Breast epithelium (tissue), 4 donors: ENCODE results near the gene GOSR1. TPM values are rescaled to one million over a fixed set of nuclear protein-coding genes. Genes with fewer than 3 reads are reported as not detected.

Experiments
- DNase-seq, 2 donors: peaks; one replicate each; pipeline ENCODE4 v3.0.0-alpha.2; 2019; ENCODE audit warnings: low spot score in 2 of 2
- H3K27ac ChIP-seq, 2 donors: fragments of 200-600 bp; sonication (generic) in 1 of 2; one replicate each; pipeline ENCODE4 v1.5.1; 2016 to 2019; ENCODE audit warnings: mild to moderate bottlenecking in 1 of 2
- H3K27me3 ChIP-seq, 2 donors: fragments of 200-600 bp; sonication (generic) in 1 of 2; one replicate each; pipeline versions ENCODE4 v1.5.1 to v1.6.0; 2017 to 2019; ENCODE audit warnings: control low read depth in 1 of 2, mild to moderate bottlenecking in 1 of 2
- H3K36me3 ChIP-seq: fragments of 200-600 bp; one replicate; pipeline ENCODE4 v1.5.1; 2019
- H3K4me1 ChIP-seq, 2 donors: fragments of 200-600 bp; sonication (generic); one replicate each; pipeline ENCODE4 v1.5.1; 2016 to 2019; ENCODE audit warnings: control low read depth in 1 of 2
- H3K4me3 ChIP-seq, 3 donors: fragments of 200-600 bp; sonication (generic); 1 replicate in 2 of 3; 2 replicates in 1 of 3; pipeline ENCODE4 v1.5.1; 2016 to 2019; ENCODE audit warnings: mild to moderate bottlenecking in 3 of 3, moderate library complexity in 2 of 3
- H3K9me3 ChIP-seq, 2 donors: fragments of 200-600 bp; sonication (generic) in 1 of 2; one replicate each; pipeline ENCODE4 v1.5.1; 2016 to 2019; ENCODE audit warnings: control low read depth in 1 of 2
- CTCF ChIP-seq, 3 donors: fragments of 450-650 bp; IDR thresholded peaks; one replicate each; pipeline ENCODE4 v1.5.1; 2016 to 2017; ENCODE audit warnings: antibody characterized with exemption in 3 of 3, mild to moderate bottlenecking in 3 of 3, moderate library complexity in 3 of 3
- POLR2A ChIP-seq: fragments of 450-650 bp; IDR thresholded peaks from one replicate; pipeline ENCODE4 v1.6.1; 2016; ENCODE audit warnings: antibody characterized with exemption, mild to moderate bottlenecking, moderate library complexity
- POLR2AphosphoS5 ChIP-seq, 3 donors: sonication (generic); formaldehyde crosslinking; IDR thresholded peaks; one replicate each; pipeline ENCODE4 v1.6.1; 2017; ENCODE audit warnings: antibody characterized with exemption in 3 of 3
- intact Hi-C: fragments of 100-400 bp; cut with DNase I; formaldehyde crosslinking; loops from one replicate; pipeline ENCODE4 v1.15.1; 2023; ENCODE audit warnings: low total_unique reads
- total RNA-seq, 3 donors: library from RNA; depleted of rRNA; stranded (reverse); fragments of >200 nt; gene quantifications; one replicate each; pipeline ENCODE4 v1.1.0, GENCODE V29; 2016

GOSR1 gene
- total RNA-seq, 3 donors from 2014 or later: 32.1 to 70.8 (median 45.8) TPM

- H3K27ac ChIP-seq: no peak overlapping the region
- H3K27me3 ChIP-seq: no peaks in the 10 kb centered on the region
- no peaks in the 10 kb centered on the region for H3K9me3 ChIP-seq
- no peak overlapping the region for H3K4me3 ChIP-seq
- no peak for TF ChIP-seq POLR2A
- no peak for TF ChIP-seq CTCF (IDR thresholded peaks at IDR 0.05)
- TF ChIP-seq POLR2AphosphoS5 (IDR thresholded peaks at IDR 0.05): no peak
- intact Hi-C loops: no loop called here
- H3K4me1 ChIP-seq: peaks cover 0 to 1% of the 10 kb centered on the region in 2 donors
- no peak for DNase-seq
- peaks cover 4% of the 10 kb centered on the region for H3K36me3 ChIP-seq
Measured at GRCh38 chr17:30514895-30515596, 37.8 kb downstream of the GOSR1 start.

- peaks cover 9% of the 10 kb centered on the region for H3K36me3 ChIP-seq
- H3K4me3 ChIP-seq: no peak overlapping the region
- no peak for DNase-seq
- TF ChIP-seq POLR2A (no peak), POLR2AphosphoS5 (IDR thresholded peaks at IDR 0.05) (no peak), CTCF (IDR thresholded peaks at IDR 0.05) (no peak)
- peaks cover 0 to 5% of the 10 kb centered on the region in 2 donors for H3K4me1 ChIP-seq
- intact Hi-C loops: loop anchor here (2.0 kb wide), 1 partner anchor 35 kb away; no protein-coding TSS in a partner anchor
- H3K27me3 ChIP-seq: no peaks in the 10 kb centered on the region
- no peak overlapping the region for H3K27ac ChIP-seq
- H3K9me3 ChIP-seq: no peaks in the 10 kb centered on the region
Measured at GRCh38 chr17:30517786-30518185, 40.6 kb downstream of the GOSR1 start.

- Histone ChIP-seq H3K9me3 (no peaks in the 10 kb centered on the region), H3K27me3 (no peaks in the 10 kb centered on the region), H3K4me3 (no peak overlapping the region), H3K36me3 (peaks cover 9% of the 10 kb centered on the region), H3K27ac (no peak overlapping the region), H3K4me1 (peaks cover 0 to 5% of the 10 kb centered on the region in 2 donors)
- intact Hi-C loops: loop anchor here (2.0 kb wide), 1 partner anchor 36 kb away; no protein-coding TSS in a partner anchor
- no peak for DNase-seq
- TF ChIP-seq CTCF (IDR thresholded peaks at IDR 0.05): no peak
Measured at GRCh38 chr17:30519166-30519565, 42.0 kb downstream of the GOSR1 start.

- H3K9me3 ChIP-seq: no peaks in the 10 kb centered on the region
- H3K4me3 ChIP-seq: no peak overlapping the region
- no peaks in the 10 kb centered on the region for H3K27me3 ChIP-seq
- no peak for TF ChIP-seq POLR2A
- no peak for TF ChIP-seq POLR2AphosphoS5 (IDR thresholded peaks at IDR 0.05)
- no peak for TF ChIP-seq CTCF (IDR thresholded peaks at IDR 0.05)
- peaks cover 9% of the 10 kb centered on the region for H3K36me3 ChIP-seq
- intact Hi-C loops: loop anchor here (2.0 kb wide), 1 partner anchor 37 kb away; no protein-coding TSS in a partner anchor
- H3K27ac ChIP-seq: peak overlapping the region in 1 of 2 donors; percentile 50
- peaks cover 0 to 5% of the 10 kb centered on the region in 2 donors for H3K4me1 ChIP-seq
- DNase-seq: no peak
Measured at GRCh38 chr17:30519707-30520106, 42.5 kb downstream of the GOSR1 start.

- peaks cover 0 to 5% of the 10 kb centered on the region in 2 donors for H3K4me1 ChIP-seq
- peaks cover 9% of the 10 kb centered on the region for H3K36me3 ChIP-seq
- no peak for DNase-seq
- H3K27ac ChIP-seq: peak overlapping the region in 1 of 2 donors; percentile 26
- TF ChIP-seq POLR2AphosphoS5 (IDR thresholded peaks at IDR 0.05): no peak
- no peak for TF ChIP-seq POLR2A
- no peak for TF ChIP-seq CTCF (IDR thresholded peaks at IDR 0.05)
- H3K4me3 ChIP-seq: no peak overlapping the region
- intact Hi-C loops: no loop called here
- H3K27me3 ChIP-seq: no peaks in the 10 kb centered on the region
- no peaks in the 10 kb centered on the region for H3K9me3 ChIP-seq
Measured at GRCh38 chr17:30520436-30520835, 43.2 kb downstream of the GOSR1 start.
